Left kidney (tissue), 8 donors: ENCODE measurements around the gene ARHGEF2. TPM values are rescaled to one million over a fixed set of nuclear protein-coding genes. Genes with fewer than 3 reads are reported as not detected.

Experiments
- DNase-seq: peaks from one replicate; pipeline ENCODE4 v3.0.0-alpha.2; 2013
- long read RNA-seq, 8 donors: transcript quantifications; one replicate each; lab custom pipeline, GENCODE V29; 2026
- polyA plus RNA-seq: library from polyadenylated mRNA; unstranded; fragments of 120-200 nt; gene quantifications from one replicate; pipeline ENCODE4 v1.2.1, GENCODE V29; 2013; ENCODE audit not compliant: insufficient read length

Gene ARHGEF2
- 86.7 TPM for polyA plus RNA-seq
- long read RNA-seq, donor 1, partial matches to known transcripts = 0 of 1 reads
- long read RNA-seq, donor 1, other reads (novel, unspliced or antisense) = 0 of 1 reads
- long read RNA-seq, donor 2, partial matches to known transcripts = 0 of 1 reads
- long read RNA-seq, donor 2, other reads (novel, unspliced or antisense) = 0 of 1 reads
- long read RNA-seq, donor 3 = 0 reads
- long read RNA-seq, donor 4 = 0 reads
- long read RNA-seq, donor 5, full-length matches to known transcripts = 1 of 1 reads
- long read RNA-seq, donor 5, partial matches to known transcripts = 0 of 1 reads
- long read RNA-seq, donor 5, other reads (novel, unspliced or antisense) = 0 of 1 reads
- long read RNA-seq, donor 6, full-length matches to known transcripts = 1 of 1 reads
- long read RNA-seq, donor 6, partial matches to known transcripts = 0 of 1 reads
- long read RNA-seq, donor 6, other reads (novel, unspliced or antisense) = 0 of 1 reads
- long read RNA-seq, donor 7, partial matches to known transcripts = 0 of 4 reads
- long read RNA-seq, donor 7, other reads (novel, unspliced or antisense) = 0 of 4 reads
- long read RNA-seq, donor 8 = 0 reads

- no peak for DNase-seq
These were observed at the start of gene ARHGEF2 for GRCh38 chr1:155978325-155978972. TSS of gene ARHGEF2 (minus strand) at chr1:155978547. CDS start at chr1:155978427, 120 bp downstream.

- no peak for DNase-seq
These were observed 48.2 kb upstream of the ARHGEF2 start for GRCh38 chr1:156026588-156026987.

- DNase-seq = no peak
These were observed 47.5 kb upstream of the ARHGEF2 start for GRCh38 chr1:156025876-156026275.

GRCh38 chr1:156024801-156025200 is 46.5 kb upstream of the ARHGEF2 start:
- DNase-seq = no peak

- DNase-seq = no peak
These were observed 43.6 kb upstream of the ARHGEF2 start for GRCh38 chr1:156021954-156022353.

- DNase-seq = no peak
These were observed 42.7 kb upstream of the ARHGEF2 start for GRCh38 chr1:156021093-156021428.

- peak; percentile 93 for DNase-seq
These were observed 42.1 kb upstream of the ARHGEF2 start, which contains the start of gene SSR2 for GRCh38 chr1:156020293-156021092. TSS of gene SSR2 (minus strand) at chr1:156020951. CDS start at chr1:156020167, 784 bp downstream.

- DNase-seq = no peak
These were observed 41.6 kb upstream of the ARHGEF2 start for GRCh38 chr1:156019946-156020292.

GRCh38 chr1:156014829-156015228 is 36.5 kb upstream of the ARHGEF2 start:
- DNase-seq = no peak

- no peak for DNase-seq
These were observed 33.9 kb upstream of the ARHGEF2 start for GRCh38 chr1:156012051-156012817.

GRCh38 chr1:156009404-156009803 is 31.1 kb upstream of the ARHGEF2 start:
- DNase-seq = no peak

GRCh38 chr1:156006666-156007376 is 28.5 kb upstream of the ARHGEF2 start:
- no peak for DNase-seq

- no peak for DNase-seq
These were observed 26.7 kb upstream of the ARHGEF2 start for GRCh38 chr1:156004843-156005584.

- DNase-seq = no peak
These were observed 25.5 kb upstream of the ARHGEF2 start for GRCh38 chr1:156003923-156004188.

- no peak for DNase-seq
These were observed 24.0 kb upstream of the ARHGEF2 start for GRCh38 chr1:156002188-156002911.

- no peak for DNase-seq
These were observed 23.4 kb upstream of the ARHGEF2 start for GRCh38 chr1:156001662-156002171.

- no peak for DNase-seq
These were observed 22.8 kb upstream of the ARHGEF2 start for GRCh38 chr1:156001021-156001661.

- DNase-seq = no peak
These were observed 21.6 kb upstream of the ARHGEF2 start for GRCh38 chr1:155999964-156000363.

- no peak for DNase-seq
These were observed 17.8 kb upstream of the ARHGEF2 start for GRCh38 chr1:155996166-155996565.
